Activated CD8-positive, alpha-beta T cell treated with anti-CD3 and anti-CD28 coated beads, Interleukin-2, amount 10 ng/mL, durations not matched to agents 7 days and 5 days (primary cell): ENCODE measurements around the gene ORC3. TPM values are rescaled to one million over a fixed set of nuclear protein-coding genes. Genes with fewer than 3 reads are reported as not detected.

Experiments
- ATAC-seq: fragments of 150-1000 bp; cut with Tn5 transposase; one replicate; pipeline ENCODE4 v1.10.0; 2021; ENCODE audit warnings: moderate library complexity
- CTCF ChIA-PET: fragments of 350-600 bp; sonication (Branson Sonifier 250); formaldehyde crosslinking; loops from one replicate; lab custom pipeline; 2021; ENCODE audit warnings: antibody characterized with exemption; lab: Charles Lee
- POLR2A ChIA-PET: fragments of 350-600 bp; sonication (Branson Sonifier 250); formaldehyde crosslinking; loops from one replicate; lab custom pipeline; 2021; ENCODE audit warnings: antibody characterized with exemption; lab: Charles Lee
- DNase-seq: peaks from one replicate; pipeline ENCODE4 v3.0.0-alpha.2; 2020
- H3K27ac Mint-ChIP-seq: one replicate; pipeline ENCODE4 v1.8.0; 2021; ENCODE audit warnings: mild to moderate bottlenecking, mixed read lengths
- H3K27me3 Mint-ChIP-seq: one replicate; pipeline ENCODE4 v1.8.0; 2021; ENCODE audit warnings: low read depth, mixed read lengths
- H3K36me3 Mint-ChIP-seq: one replicate; pipeline ENCODE4 v1.8.0; 2021; ENCODE audit warnings: low read depth, mixed read lengths
- H3K4me1 Mint-ChIP-seq: one replicate; pipeline ENCODE4 v1.8.0; 2021; ENCODE audit warnings: low read depth, mixed read lengths
- H3K4me3 Mint-ChIP-seq: one replicate; pipeline ENCODE4 v1.8.0; 2021; ENCODE audit warnings: mild to moderate bottlenecking, mixed read lengths
- H3K9me3 Mint-ChIP-seq: one replicate; pipeline ENCODE4 v1.8.0; 2022; ENCODE audit warnings: mixed read lengths; ENCODE audit not compliant: insufficient read depth
- total RNA-seq, 2 experiments: library from RNA; stranded (reverse); gene quantifications; one replicate each; pipeline ENCODE4 v1.2.3, GENCODE V29; 2021

Gene ORC3
- 10 to 100 TPM; 27.1 TPM for total RNA-seq

- no peaks in the 10 kb centered on the region for H3K27me3 Mint-ChIP-seq
- CTCF ChIA-PET = interaction anchor here (0.7 to 1.1 kb wide), 3 partner anchors 8 to 112 kb away, joined by 3 to 4 read pairs (median 3); partner anchors contain the start of gene AKIRIN2
- DNase-seq = peak; percentile 95
- H3K36me3 Mint-ChIP-seq = peaks cover 29% of the 10 kb centered on the region
- H3K27ac Mint-ChIP-seq = peak within 1 kb of the TSS; percentile 85
- POLR2A ChIA-PET = interaction anchor here (0.6 to 3.0 kb wide), 12 partner anchors 9 to 1947 kb away, joined by 3 to 17 read pairs (median 4); partner anchors contain the start of genes AKIRIN2, SLC35A1 and SYNCRIP
- H3K4me1 Mint-ChIP-seq = peaks cover 41% of the 10 kb centered on the region
- peak within 1 kb of the TSS; percentile 83 for H3K4me3 Mint-ChIP-seq
- no peaks in the 10 kb centered on the region for H3K9me3 Mint-ChIP-seq
- ATAC-seq = peak; percentile 99
These were observed at the start of gene ORC3, which contains the start of gene RARS2 for GRCh38 chr6:87589693-87590416. Gene ORC3 (plus strand): TSS chr6:87590135. CDS start chr6:87590169, 34 bp downstream. Gene RARS2 (minus strand): TSS chr6:87589987. CDS start chr6:87589957, 30 bp downstream.

- Mint-ChIP-seq H3K27ac (no peak overlapping the region), H3K9me3 (no peaks in the 10 kb centered on the region), H3K4me1 (no peaks in the 10 kb centered on the region), H3K27me3 (no peaks in the 10 kb centered on the region), H3K4me3 (no peak overlapping the region), H3K36me3 (peaks cover 52% of the 10 kb centered on the region)
- ATAC-seq (no peak), DNase-seq (no peak)
- CTCF ChIA-PET = no interaction called here
- POLR2A ChIA-PET = no interaction called here
These were observed 49.4 kb upstream of the ORC3 start for GRCh38 chr6:87540539-87540938.

GRCh38 chr6:87541041-87541440, 48.9 kb upstream of the ORC3 start:
- no peak overlapping the region for H3K27ac Mint-ChIP-seq
- ChIA-PET CTCF (no interaction called here), POLR2A (no interaction called here)
- ATAC-seq (no peak), DNase-seq (no peak)
- H3K4me1 Mint-ChIP-seq = no peaks in the 10 kb centered on the region
- H3K9me3 Mint-ChIP-seq = no peaks in the 10 kb centered on the region
- no peaks in the 10 kb centered on the region for H3K27me3 Mint-ChIP-seq
- H3K36me3 Mint-ChIP-seq = peaks cover 54% of the 10 kb centered on the region
- H3K4me3 Mint-ChIP-seq = no peak overlapping the region

GRCh38 chr6:87541744-87542143, 48.2 kb upstream of the ORC3 start:
- H3K4me3 Mint-ChIP-seq = no peak overlapping the region
- ChIA-PET POLR2A (no interaction called here), CTCF (no interaction called here)
- no peak for DNase-seq
- no peak overlapping the region for H3K27ac Mint-ChIP-seq
- H3K9me3 Mint-ChIP-seq = no peaks in the 10 kb centered on the region
- no peaks in the 10 kb centered on the region for H3K27me3 Mint-ChIP-seq
- ATAC-seq = no peak
- peaks cover 58% of the 10 kb centered on the region for H3K36me3 Mint-ChIP-seq
- no peaks in the 10 kb centered on the region for H3K4me1 Mint-ChIP-seq

GRCh38 chr6:87543696-87544473, 46.0 kb upstream of the ORC3 start:
- H3K27ac Mint-ChIP-seq = no peak overlapping the region
- no peak for DNase-seq
- no peak for ATAC-seq
- no peak overlapping the region for H3K4me3 Mint-ChIP-seq
- H3K4me1 Mint-ChIP-seq = no peaks in the 10 kb centered on the region
- H3K27me3 Mint-ChIP-seq = no peaks in the 10 kb centered on the region
- ChIA-PET CTCF (no interaction called here), POLR2A (no interaction called here)
- peaks cover 61% of the 10 kb centered on the region for H3K36me3 Mint-ChIP-seq
- H3K9me3 Mint-ChIP-seq = no peaks in the 10 kb centered on the region

GRCh38 chr6:87544474-87544735, 45.5 kb upstream of the ORC3 start:
- Mint-ChIP-seq H3K4me3 (no peak overlapping the region), H3K9me3 (no peaks in the 10 kb centered on the region), H3K4me1 (no peaks in the 10 kb centered on the region), H3K27me3 (no peaks in the 10 kb centered on the region), H3K36me3 (peaks cover 56% of the 10 kb centered on the region), H3K27ac (no peak overlapping the region)
- CTCF ChIA-PET = no interaction called here
- DNase-seq (no peak), ATAC-seq (no peak)
- POLR2A ChIA-PET = no interaction called here

GRCh38 chr6:87551799-87552198, 38.1 kb upstream of the ORC3 start:
- H3K27ac Mint-ChIP-seq = no peak overlapping the region
- H3K4me1 Mint-ChIP-seq = no peaks in the 10 kb centered on the region
- ChIA-PET POLR2A (no interaction called here), CTCF (no interaction called here)
- no peaks in the 10 kb centered on the region for H3K9me3 Mint-ChIP-seq
- ATAC-seq (no peak), DNase-seq (no peak)
- H3K4me3 Mint-ChIP-seq = no peak overlapping the region
- no peaks in the 10 kb centered on the region for H3K27me3 Mint-ChIP-seq
- H3K36me3 Mint-ChIP-seq = peaks cover 39% of the 10 kb centered on the region

GRCh38 chr6:87553159-87553765, 36.7 kb upstream of the ORC3 start:
- H3K27me3 Mint-ChIP-seq = no peaks in the 10 kb centered on the region
- no peak overlapping the region for H3K27ac Mint-ChIP-seq
- DNase-seq (no peak), ATAC-seq (no peak)
- no peaks in the 10 kb centered on the region for H3K9me3 Mint-ChIP-seq
- no peak overlapping the region for H3K4me3 Mint-ChIP-seq
- peaks cover 35% of the 10 kb centered on the region for H3K36me3 Mint-ChIP-seq
- CTCF ChIA-PET = no interaction called here
- POLR2A ChIA-PET = no interaction called here
- no peaks in the 10 kb centered on the region for H3K4me1 Mint-ChIP-seq

- H3K27me3 Mint-ChIP-seq = no peaks in the 10 kb centered on the region
- ChIA-PET CTCF (no interaction called here), POLR2A (no interaction called here)
- DNase-seq (no peak), ATAC-seq (no peak)
- H3K4me1 Mint-ChIP-seq = no peaks in the 10 kb centered on the region
- H3K9me3 Mint-ChIP-seq = no peaks in the 10 kb centered on the region
- H3K4me3 Mint-ChIP-seq = no peak overlapping the region
- H3K36me3 Mint-ChIP-seq = peaks cover 29% of the 10 kb centered on the region
- no peak overlapping the region for H3K27ac Mint-ChIP-seq
These were observed 34.4 kb upstream of the ORC3 start for GRCh38 chr6:87555506-87555905.

- H3K27me3 Mint-ChIP-seq = no peaks in the 10 kb centered on the region
- no peak for ATAC-seq
- CTCF ChIA-PET = no interaction called here
- POLR2A ChIA-PET = no interaction called here
- peaks cover 25% of the 10 kb centered on the region for H3K36me3 Mint-ChIP-seq
- DNase-seq = no peak
- no peak overlapping the region for H3K27ac Mint-ChIP-seq
- H3K4me3 Mint-ChIP-seq = no peak overlapping the region
- no peaks in the 10 kb centered on the region for H3K4me1 Mint-ChIP-seq
- H3K9me3 Mint-ChIP-seq = no peaks in the 10 kb centered on the region
These were observed 31.5 kb upstream of the ORC3 start for GRCh38 chr6:87558446-87558845.

GRCh38 chr6:87561017-87561416, 28.9 kb upstream of the ORC3 start:
- H3K27ac Mint-ChIP-seq = no peak overlapping the region
- H3K4me3 Mint-ChIP-seq = no peak overlapping the region
- CTCF ChIA-PET = no interaction called here
- peaks cover 20% of the 10 kb centered on the region for H3K36me3 Mint-ChIP-seq
- H3K9me3 Mint-ChIP-seq = no peaks in the 10 kb centered on the region
- ATAC-seq (no peak), DNase-seq (no peak)
- H3K4me1 Mint-ChIP-seq = no peaks in the 10 kb centered on the region
- no peaks in the 10 kb centered on the region for H3K27me3 Mint-ChIP-seq
- POLR2A ChIA-PET = interaction anchor here (0.7 kb wide), 1 partner anchor 349 kb away, joined by 3 read pairs; no protein-coding TSS in a partner anchor

GRCh38 chr6:87572021-87572420, 17.9 kb upstream of the ORC3 start:
- no peak for DNase-seq
- no peak for ATAC-seq
- Mint-ChIP-seq H3K36me3 (peaks cover 28% of the 10 kb centered on the region), H3K27me3 (no peaks in the 10 kb centered on the region), H3K9me3 (no peaks in the 10 kb centered on the region), H3K4me3 (no peak overlapping the region), H3K4me1 (peaks cover 30% of the 10 kb centered on the region), H3K27ac (no peak overlapping the region)
- POLR2A ChIA-PET = interaction anchor here (1.3 kb wide), 1 partner anchor 17 kb away, joined by 3 read pairs; no protein-coding TSS in a partner anchor
- CTCF ChIA-PET = no interaction called here
